Measurements from ENCODE around the gene VPS11.

DNA sequence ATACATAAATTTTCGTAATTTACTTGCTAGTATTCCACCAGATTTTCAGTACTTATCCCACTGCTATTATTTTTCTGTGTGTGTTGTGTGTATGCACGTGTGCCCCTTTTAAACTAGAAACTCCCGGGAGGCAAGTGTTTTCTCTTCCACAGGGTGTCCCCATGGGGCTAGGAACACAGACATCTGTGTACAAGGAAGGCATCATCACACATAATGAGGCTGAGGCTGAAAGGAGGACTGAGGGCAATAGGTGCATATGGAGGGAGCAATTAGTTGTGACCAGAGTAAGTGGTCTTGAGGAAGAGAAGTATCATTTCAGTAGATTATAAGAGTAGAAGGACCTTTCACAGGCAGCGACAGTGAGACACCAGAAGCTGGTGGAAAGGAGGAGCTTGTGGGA lies 36.2 kb downstream of the VPS11 start:
- no peak for TF ChIP-seq ZNF302 (CRISPR knock-in tag; IDR thresholded peaks at IDR 0.05)
- TF ChIP-seq, protein P1, sequence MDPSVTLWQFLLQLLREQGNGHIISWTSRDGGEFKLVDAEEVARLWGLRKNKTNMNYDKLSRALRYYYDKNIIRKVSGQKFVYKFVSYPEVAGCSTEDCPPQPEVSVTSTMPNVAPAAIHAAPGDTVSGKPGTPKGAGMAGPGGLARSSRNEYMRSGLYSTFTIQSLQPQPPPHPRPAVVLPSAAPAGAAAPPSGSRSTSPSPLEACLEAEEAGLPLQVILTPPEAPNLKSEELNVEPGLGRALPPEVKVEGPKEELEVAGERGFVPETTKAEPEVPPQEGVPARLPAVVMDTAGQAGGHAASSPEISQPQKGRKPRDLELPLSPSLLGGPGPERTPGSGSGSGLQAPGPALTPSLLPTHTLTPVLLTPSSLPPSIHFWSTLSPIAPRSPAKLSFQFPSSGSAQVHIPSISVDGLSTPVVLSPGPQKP (IDR thresholded peaks at IDR 0.05; ENCODE audit: low read depth, low read length): no peak
